TTC549 (cell line): ENCODE measurements around the gene PSMD5.
"Not testable (repeated sequence)": the region's sequence is repeated elsewhere in the genome, so short reads cannot be mapped to it uniquely, and the experiment has no call there.

Experiments
- FAIRE-seq: peaks from 2 replicates; lab custom pipeline; 2012; peaks lifted over from hg19 to GRCh38; lab: Jason Lieb, UNC

The PSMD5 gene

DNA sequence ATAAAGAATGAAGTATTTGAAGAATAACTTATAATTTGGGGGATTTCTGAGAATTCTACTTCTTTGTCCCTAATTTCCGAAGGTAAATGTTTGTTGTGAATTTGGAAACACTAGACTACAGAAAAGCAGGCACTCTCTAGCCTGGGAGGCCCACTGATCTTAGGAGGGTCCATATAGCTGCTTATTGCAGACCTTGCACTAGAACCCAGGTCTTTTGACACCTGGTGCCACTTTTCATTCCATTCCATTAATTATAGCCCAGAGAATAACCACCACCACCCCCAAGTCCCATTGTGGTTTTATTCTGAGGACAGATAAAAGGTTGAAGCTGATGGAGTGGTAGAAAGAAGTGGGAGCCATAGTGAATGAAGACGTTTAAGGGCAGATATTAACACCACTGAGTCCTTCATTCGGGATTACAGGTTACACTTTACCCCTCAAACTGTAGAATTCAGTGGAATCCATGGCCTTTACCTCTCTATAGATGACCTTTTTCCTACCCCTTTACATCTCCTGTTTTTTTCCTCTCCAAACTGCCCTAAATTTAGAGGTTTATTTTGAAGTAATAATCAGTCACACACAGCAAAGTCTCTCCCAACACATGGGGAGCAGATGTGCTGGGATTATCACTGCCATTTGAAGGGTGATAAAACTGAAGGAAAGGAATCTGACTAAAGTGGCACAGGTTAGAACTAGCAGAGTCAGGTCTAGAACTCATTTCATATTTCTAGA lies 12.0 kb upstream of the PSMD5 start:
- FAIRE-seq: no peak

GRCh38 chr9:120853198-120853597 lies 10.5 kb upstream of the PSMD5 start:
- no peak for FAIRE-seq

- no peak for FAIRE-seq
Measured at GRCh38 chr9:120852240-120853010, 9.7 kb upstream of the PSMD5 start.

DNA sequence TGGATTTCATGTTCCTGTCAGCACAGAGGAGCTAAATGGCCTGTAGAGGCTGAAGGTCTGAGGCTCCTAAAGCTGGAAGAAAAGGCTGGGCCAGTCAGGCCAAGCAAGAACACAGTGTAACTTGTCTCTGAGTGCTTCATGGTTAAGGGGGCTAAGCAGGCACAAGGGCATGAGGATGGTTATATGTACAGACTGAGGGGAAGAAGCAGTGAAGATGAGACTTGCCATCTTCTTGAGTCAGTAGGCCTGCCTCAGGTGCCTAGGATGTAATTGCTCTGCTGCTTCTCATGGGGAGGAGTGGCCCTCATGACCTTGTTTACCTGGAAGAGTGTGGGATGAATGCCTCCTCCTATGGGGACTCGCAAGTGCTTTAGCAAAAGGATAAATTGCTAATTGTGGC lies 8.7 kb upstream of the PSMD5 start:
- no peak for FAIRE-seq

- no peak for FAIRE-seq
Measured at GRCh38 chr9:120850315-120850714, 7.6 kb upstream of the PSMD5 start.

DNA sequence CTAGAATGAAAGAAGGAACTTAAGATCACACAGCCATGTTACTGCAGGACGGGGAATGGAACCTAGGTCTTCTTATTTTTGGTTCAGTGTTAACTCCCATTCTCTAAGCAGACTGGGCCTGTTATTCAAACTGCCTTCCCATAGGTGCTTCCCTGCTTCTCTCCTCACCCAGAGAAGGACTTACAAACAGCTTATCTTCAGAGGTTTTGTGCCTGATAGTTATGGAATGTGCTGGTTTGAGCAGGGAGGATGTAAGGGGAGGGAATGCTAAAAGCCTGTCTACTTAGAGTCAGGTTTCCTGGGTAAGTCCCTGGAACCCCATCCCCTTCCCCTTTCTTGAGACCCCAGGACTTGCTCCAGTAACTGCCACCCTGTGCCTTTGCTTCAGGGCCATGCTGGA lies 4.2 kb upstream of the PSMD5 start:
- FAIRE-seq: no peak

DNA sequence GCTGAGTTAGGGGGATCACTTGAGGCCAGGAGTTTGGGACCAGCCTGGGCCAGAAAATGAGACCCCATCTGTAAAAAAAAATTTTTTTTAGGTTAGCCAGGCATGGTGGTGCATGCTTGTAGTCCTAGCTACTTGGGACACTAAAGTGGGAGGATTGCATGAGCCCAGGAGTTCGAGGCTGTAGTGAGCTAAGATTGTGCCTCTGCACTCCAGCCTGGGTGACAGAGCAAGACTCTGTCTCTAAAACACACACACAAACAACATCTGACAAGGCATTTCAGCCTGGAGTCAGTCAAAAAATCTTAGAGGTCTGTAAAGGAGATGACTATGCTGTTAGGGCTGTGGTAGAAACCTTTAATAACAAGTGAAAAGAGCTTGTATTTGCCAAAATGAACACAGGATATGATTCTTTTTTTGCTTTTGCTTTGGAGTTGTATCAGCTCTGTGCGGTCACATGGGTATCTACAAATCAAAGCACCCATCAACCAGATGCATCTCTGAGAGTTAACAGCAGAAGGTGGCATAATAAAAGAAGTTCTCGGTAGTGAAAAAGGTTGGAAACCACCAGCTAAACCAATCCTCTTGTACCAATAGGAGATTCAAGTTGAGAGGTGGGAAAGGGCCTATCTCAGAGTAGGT lies 3.6 kb upstream of the PSMD5 start:
- FAIRE-seq: no peak

DNA sequence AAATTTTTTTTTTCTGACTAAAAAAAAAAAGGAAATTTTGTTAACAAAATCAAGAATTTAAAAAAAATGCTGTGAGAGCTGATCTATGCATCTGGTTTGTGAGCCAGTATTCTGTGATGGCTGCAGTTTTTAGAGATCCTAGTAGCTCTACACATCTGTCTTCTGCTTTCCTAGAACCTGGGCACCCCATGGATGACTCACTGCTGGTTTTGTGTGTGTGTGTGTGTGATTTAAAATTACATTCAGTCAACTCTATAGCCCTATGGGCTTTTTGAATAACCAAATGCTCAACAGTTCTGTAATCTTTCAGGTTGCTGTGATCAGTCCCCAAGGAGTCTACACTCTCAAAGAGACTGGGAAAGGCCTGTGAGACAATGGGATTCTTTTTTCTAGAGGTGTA lies 2.5 kb upstream of the PSMD5 start:
- FAIRE-seq: no peak

DNA sequence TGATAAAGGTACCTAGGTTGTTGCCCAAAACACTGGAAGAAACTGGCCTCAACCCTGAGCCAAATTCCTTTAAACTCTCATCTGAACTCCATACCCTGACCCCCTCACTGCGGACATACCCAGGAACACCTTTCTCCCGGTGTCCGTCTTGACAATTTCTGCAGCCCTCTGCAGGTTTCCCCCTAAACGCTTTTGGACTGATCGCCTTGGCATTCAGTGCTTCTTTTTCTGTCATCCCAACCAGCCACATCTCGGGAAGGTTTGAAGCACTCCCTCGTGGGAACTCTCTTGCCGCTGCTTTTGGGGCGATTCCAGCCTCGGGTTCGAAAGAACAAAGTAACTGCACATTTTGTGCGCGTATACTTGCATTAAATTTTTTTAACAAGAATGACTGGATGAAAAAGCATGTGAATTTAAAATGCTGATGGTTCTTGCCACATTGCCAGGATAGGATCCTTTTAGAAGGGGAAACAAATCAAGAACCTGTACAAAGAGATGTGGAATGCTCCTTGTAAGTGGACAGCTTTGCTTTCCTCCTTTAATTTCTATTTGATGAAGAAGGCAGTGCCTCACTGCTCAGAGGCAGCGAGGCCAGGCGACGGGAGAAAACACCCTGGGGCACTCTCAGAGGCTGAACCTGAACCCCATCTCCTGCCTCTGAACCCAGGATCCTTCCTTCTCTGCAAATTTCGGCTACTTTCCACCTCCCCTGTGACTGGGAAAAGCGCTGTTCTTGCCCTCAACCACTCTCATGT lies 615 bp downstream of the PSMD5 start:
- no peak for FAIRE-seq

DNA sequence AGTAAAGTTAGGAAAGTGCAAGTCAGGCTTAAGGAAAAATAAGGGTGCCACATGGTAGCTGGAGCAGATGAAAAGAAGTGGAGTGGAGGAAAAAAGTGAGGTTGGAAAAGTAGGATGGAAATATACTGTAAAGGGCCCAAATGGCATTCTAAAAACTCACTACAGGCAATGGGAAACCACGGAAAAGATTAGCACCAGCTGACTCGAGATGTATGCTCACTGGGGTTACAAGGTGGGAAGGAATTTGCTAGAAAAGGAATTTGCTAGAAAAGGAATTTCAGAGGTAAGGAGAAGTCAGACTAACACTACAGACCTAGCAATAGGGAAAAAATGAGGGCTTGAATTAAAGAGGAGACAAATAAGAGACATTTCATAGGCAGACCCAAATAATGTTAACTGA lies 3.6 kb downstream of the PSMD5 start:
- FAIRE-seq: no peak

DNA sequence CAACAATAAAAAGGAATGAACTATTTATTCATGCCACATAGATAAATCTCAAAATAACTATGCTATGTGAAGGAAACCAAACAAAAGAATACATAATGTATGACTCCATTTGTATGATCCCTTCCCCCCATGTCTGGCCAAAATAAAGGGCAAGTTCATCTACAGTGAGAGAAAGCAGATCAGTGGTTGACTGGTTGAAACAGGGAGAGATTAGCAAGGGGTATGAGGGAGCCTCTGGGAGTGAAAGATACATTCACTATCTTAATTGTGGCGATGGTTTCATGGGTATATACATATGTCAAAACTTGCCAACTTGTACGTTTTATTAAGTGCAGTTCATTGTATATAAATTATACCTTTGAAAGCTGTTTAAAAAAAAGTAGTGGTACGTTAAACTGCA lies 4.8 kb downstream of the PSMD5 start:
- no peak for FAIRE-seq

DNA sequence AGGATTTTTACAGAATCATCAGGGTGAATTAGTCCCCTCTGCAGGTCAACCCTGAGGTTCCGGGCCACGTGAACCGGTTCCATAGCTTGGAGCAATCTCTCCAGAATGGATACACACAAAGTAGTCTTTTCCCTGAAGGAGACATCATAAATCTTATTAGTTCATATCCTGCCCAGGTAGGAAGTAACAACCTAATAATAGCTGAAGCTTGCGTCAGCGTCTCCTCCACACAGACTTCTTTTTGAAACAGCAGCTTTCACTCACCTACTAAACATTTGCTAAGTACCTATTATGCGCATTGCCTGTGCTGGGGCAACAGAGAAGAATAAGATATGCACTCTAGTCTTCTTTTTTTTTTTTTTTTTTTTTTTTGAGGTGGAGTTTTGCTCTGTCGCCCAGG lies 9.4 kb downstream of the PSMD5 start:
- no peak for FAIRE-seq

DNA sequence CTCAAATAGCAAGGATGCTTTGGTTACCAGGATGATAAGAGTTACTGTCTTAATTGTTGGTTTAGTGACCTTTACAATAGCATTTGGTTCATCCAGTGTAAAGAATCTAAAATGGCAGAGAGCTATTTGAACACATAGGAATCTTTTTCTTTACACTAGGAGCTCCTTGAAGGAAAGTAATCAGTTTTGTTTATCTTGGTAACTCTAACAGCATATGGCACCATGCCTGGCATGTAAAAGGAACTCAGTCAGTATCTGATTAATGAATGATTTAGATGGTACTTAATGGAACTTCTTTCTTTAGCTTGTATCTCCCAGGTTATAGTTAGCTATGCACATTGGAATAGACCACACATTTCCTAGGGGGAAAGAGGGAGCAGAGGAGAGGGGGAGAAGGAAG lies 9.9 kb downstream of the PSMD5 start:
- no peak for FAIRE-seq

GRCh38 chr9:120830865-120831264 lies 11.9 kb downstream of the PSMD5 start:
- FAIRE-seq: no peak

DNA sequence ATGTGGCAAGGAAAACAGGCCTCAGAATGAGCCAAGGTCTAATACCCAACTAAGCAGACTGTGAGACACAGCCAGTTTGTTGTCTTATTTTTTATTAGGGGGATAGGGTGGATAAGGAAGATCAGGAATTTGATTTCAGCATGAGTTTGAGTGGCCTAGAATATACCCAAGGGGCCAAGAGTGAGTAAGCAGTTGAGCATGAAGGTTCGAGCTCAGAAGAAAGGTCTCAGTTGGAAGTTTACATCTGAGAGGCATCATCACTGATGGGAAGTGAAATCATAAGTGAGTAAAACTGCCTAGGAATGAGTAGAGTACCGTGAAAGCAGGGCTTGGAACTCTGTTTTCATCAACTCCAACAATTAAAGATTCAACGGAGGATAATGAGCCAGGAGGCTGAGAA lies 12.6 kb downstream of the PSMD5 start:
- FAIRE-seq: no peak

GRCh38 chr9:120829650-120830049 lies 13.1 kb downstream of the PSMD5 start:
- FAIRE-seq: no peak

GRCh38 chr9:120820095-120820494 lies 22.6 kb downstream of the PSMD5 start:
- no peak for FAIRE-seq

DNA sequence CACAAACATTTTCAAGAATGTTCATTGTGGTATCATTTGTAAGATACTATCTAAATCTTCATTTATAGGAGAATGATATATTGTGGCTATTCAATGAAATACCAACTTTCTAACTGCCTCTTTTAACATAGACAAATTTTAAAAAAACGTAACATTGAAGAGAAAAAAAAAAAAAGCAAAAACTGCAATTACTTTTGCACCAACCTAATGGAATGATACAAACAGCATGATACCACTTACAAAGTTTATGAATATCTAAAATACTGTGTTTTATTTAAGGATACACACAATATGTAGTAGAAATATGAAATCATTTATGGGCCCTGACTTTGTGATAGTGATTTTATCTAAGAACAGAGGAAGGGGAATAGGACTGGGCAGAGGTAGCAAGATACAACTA lies 24.1 kb downstream of the PSMD5 start:
- FAIRE-seq: peak; percentile 23

DNA sequence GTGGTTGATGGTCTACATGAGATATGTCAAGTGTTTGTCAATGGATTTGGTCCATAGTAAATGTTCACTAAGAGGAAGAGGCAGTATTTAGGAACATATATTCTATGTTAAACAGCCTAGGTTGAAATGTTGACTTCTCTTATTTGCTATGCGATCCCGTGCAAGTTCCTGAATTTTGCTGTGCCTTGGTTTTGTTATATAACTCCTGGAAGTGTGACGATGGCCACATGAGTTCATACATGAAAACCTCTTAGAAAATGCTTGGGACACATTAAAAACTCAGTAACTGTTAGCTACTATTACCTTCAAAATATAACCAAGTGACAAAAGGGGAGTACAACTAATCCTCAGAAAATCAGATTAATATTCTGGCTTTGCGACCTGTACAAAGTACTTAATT lies 27.6 kb downstream of the PSMD5 start:
- no peak for FAIRE-seq

DNA sequence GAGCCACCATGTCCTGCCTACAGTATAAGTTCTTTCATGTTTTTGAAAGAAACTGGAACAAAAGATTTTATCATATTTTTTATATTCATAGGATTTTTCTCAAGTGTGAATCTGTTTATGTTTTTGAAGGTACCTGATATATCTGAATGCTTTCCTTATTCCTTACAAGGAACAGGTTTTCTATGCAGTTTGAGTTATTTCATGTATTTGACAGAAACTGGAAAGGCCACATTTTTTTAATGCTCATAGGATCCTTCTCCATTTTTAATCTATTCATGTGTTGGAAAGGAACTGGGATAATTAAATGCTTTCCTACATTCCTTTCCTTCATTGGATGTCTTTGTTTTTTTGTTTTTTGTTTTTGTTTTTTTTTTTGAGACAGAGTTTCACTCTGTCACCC lies 33.8 kb downstream of the PSMD5 start:
- no peak for FAIRE-seq

DNA sequence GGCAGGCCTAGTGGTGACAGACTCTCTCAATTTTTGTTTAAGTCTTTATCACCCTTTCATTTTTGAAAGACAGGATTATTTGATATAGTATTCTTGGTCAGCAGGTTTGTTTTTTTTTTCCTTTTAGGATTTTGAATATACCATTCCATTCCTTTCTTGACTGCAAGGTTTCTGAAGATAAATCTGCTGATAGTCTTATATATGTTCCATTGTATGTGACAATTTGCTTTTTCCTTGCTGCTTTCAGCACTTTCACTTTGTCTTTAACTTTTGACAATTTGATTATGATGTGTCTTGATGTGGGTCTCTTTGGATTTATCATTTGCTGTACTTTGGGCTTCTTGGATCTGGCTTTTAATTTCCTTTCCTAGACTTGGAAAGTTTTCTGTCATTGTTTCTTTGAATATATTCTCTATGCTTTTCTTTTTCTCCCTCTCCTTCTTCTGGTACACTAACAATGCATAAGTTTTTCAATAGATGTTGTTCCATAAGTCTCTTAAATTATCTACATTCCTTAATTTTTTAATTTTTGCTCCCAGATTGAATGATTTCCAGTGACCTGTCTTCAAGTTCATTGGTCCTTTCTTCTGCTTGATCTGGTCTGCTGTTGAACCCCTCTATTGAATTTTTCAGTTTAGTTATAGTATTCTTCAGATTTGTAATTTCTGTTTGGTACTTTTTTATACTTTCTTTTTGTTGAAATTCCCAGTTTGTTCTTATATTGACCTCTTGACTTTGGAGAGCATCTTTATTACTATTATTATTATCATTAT lies 34.9 kb downstream of the PSMD5 start:
- FAIRE-seq: no peak

DNA sequence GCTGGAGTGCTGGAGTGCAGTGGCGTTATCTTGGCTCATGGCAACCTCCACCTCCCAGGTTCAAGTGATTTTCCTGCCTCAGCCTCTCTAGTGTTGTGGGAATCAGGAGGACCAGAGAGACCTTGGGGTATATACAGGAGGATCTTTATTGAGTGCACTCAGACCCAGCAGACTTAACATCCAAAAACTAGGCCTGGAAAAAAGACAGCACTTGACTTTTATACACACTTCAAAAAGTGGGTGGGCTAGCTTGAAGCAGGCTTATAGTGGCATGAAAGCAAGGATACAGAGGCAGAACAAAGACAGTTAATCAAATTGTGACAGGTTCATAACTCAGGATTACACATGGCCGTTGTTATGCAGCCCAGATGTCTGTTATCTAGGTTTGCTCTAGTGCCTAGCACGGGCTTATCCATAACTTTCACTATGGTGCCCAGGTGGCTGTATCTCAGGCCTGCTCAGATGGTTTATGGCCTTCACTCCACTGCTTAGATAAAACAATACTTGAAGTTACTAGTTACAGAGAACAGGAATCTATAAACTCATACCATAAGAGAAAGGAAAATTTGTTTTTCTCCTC lies 37.8 kb downstream of the PSMD5 start:
- not testable (repeated sequence) for FAIRE-seq
